ENCODE measurements around the gene CHST11.

The CHST11 gene

GRCh38 chr12:104502217-104502616, 45.5 kb downstream of the CHST11 start:
- Histone ChIP-seq H3K27me3 (ENCODE audit: control insufficient read depth, low read length) (no peaks in the 10 kb centered on the region), H3K4me2 (ENCODE audit: low read length) (no peak overlapping the region), H3K4me3 (ENCODE audit: low read length) (no peak overlapping the region), H3K9me2 (replicated peaks; ENCODE audit: control insufficient read depth, low read length) (no peaks in the 10 kb centered on the region), H3K36me3 (ENCODE audit: control insufficient read depth, low read length) (no peaks in the 10 kb centered on the region), H3K9me3 (ENCODE audit: control insufficient read depth, insufficient read depth, low read length) (no peaks in the 10 kb centered on the region), H3F3A (ENCODE audit: control insufficient read depth, insufficient read depth) (0 out of 2 replicates have a peak, but pooled peaks cover 3% of the 10 kb centered on the region), H3K79me2 (ENCODE audit: control insufficient read depth, low read length) (peaks cover 26% of the 10 kb centered on the region), H4K20me1 (ENCODE audit: control insufficient read depth, insufficient read depth, low read depth, low read length) (peaks cover 12% of the 10 kb centered on the region; the same call in 1 of the 2 replicates), H3K27ac (ENCODE audit: low read depth, low read length) (no peak overlapping the region), H3K4me1 (ENCODE audit: control insufficient read depth, low read length) (peaks cover 66% of the 10 kb centered on the region)
- no peak for TF ChIP-seq CTCF (IDR thresholded peaks at IDR 0.05; ENCODE audit: low read depth, low read length, poor library complexity, severe bottlenecking)
- no peak for TF ChIP-seq EZH2phosphoT487 (IDR thresholded peaks at IDR 0.05; ENCODE audit: borderline replicate concordance, low read length)

GRCh38 chr12:104502638-104503037, 45.9 kb downstream of the CHST11 start:
- TF ChIP-seq EZH2phosphoT487 (IDR thresholded peaks at IDR 0.05; ENCODE audit: borderline replicate concordance, low read length) (no peak), CTCF (IDR thresholded peaks at IDR 0.05; ENCODE audit: low read depth, low read length, poor library complexity, severe bottlenecking) (no peak)
- no peaks in the 10 kb centered on the region for H3K9me2 ChIP-seq (replicated peaks; ENCODE audit: control insufficient read depth, low read length)
- H3K27ac ChIP-seq (ENCODE audit: low read depth, low read length) = no peak overlapping the region
- H3K4me1 ChIP-seq (ENCODE audit: control insufficient read depth, low read length) = peaks cover 66% of the 10 kb centered on the region
- no peak overlapping the region for H3K4me2 ChIP-seq (ENCODE audit: low read length)
- no peaks in the 10 kb centered on the region for H3K27me3 ChIP-seq (ENCODE audit: control insufficient read depth, low read length)
- H3K9me3 ChIP-seq (ENCODE audit: control insufficient read depth, insufficient read depth, low read length) = no peaks in the 10 kb centered on the region
- no peak overlapping the region for H3K4me3 ChIP-seq (ENCODE audit: low read length)
- peaks cover 12% of the 10 kb centered on the region; the same call in 1 of the 2 replicates for H4K20me1 ChIP-seq (ENCODE audit: control insufficient read depth, insufficient read depth, low read depth, low read length)
- no peaks in the 10 kb centered on the region for H3K36me3 ChIP-seq (ENCODE audit: control insufficient read depth, low read length)
- H3F3A ChIP-seq (ENCODE audit: control insufficient read depth, insufficient read depth) = 0 out of 2 replicates have a peak, but pooled peaks cover 3% of the 10 kb centered on the region
- H3K79me2 ChIP-seq (ENCODE audit: control insufficient read depth, low read length) = peaks cover 30% of the 10 kb centered on the region

GRCh38 chr12:104503191-104503590, 46.4 kb downstream of the CHST11 start:
- Histone ChIP-seq H3K36me3 (ENCODE audit: control insufficient read depth, low read length) (no peaks in the 10 kb centered on the region), H3K79me2 (ENCODE audit: control insufficient read depth, low read length) (peaks cover 33% of the 10 kb centered on the region), H3K27me3 (ENCODE audit: control insufficient read depth, low read length) (no peaks in the 10 kb centered on the region), H3K27ac (ENCODE audit: low read depth, low read length) (no peak overlapping the region), H3K9me3 (ENCODE audit: control insufficient read depth, insufficient read depth, low read length) (no peaks in the 10 kb centered on the region), H3K9me2 (replicated peaks; ENCODE audit: control insufficient read depth, low read length) (no peaks in the 10 kb centered on the region), H3K4me3 (ENCODE audit: low read length) (no peak overlapping the region), H4K20me1 (ENCODE audit: control insufficient read depth, insufficient read depth, low read depth, low read length) (peaks cover 12% of the 10 kb centered on the region; the same call in 1 of the 2 replicates), H3K4me2 (ENCODE audit: low read length) (no peak overlapping the region), H3K4me1 (ENCODE audit: control insufficient read depth, low read length) (peaks cover 67% of the 10 kb centered on the region), H3F3A (ENCODE audit: control insufficient read depth, insufficient read depth) (0 out of 2 replicates have a peak, but pooled peaks cover 3% of the 10 kb centered on the region)
- TF ChIP-seq CTCF (IDR thresholded peaks at IDR 0.05; ENCODE audit: low read depth, low read length, poor library complexity, severe bottlenecking) (no peak), EZH2phosphoT487 (IDR thresholded peaks at IDR 0.05; ENCODE audit: borderline replicate concordance, low read length) (no peak)

All from DOHH2 (cell line).